HEK293 (cell line): ENCODE data around the gene CNOT4.

ENCODE experiments used
- CTCF ChIA-PET: fragments of 350-600 bp; formaldehyde crosslinking; extraction: SDS; loops from one replicate; lab custom pipeline; 2021; ENCODE audit warnings: antibody characterized with exemption; lab: Yijun Ruan, JAX
- POLR2A ChIA-PET: fragments of 300-600 bp; formaldehyde crosslinking; extraction: SDS; loops from one replicate; lab custom pipeline; 2020; ENCODE audit warnings: antibody characterized with exemption, inconsistent platforms; lab: Yijun Ruan, JAX
- H3K27ac ChIP-seq: fragments of 200-500 bp; sonication (Bioruptor generic); 2 replicates; pipeline ENCODE4 v1.5.1; 2014; ENCODE audit warnings: low read depth, low read length, control low read depth, inconsistent platforms; ENCODE audit errors: extremely low read depth
- H3K36me3 ChIP-seq, 2 experiments: fragments of 200-500 bp in 1 of 2; sonication (Bioruptor generic) in 1 of 2; 1 replicate in 1 of 2; 2 replicates in 1 of 2; pipeline ENCODE4 v1.5.1; 2014 to 2017; ENCODE audit warnings: inconsistent platforms in 2 of 2, low read length in 2 of 2; ENCODE audit not compliant: control insufficient read depth in 2 of 2, insufficient read depth in 1 of 2
- H3K4me1 ChIP-seq: fragments of 200-500 bp; sonication (Bioruptor generic); 2 replicates; pipeline ENCODE4 v1.5.1; 2014; ENCODE audit warnings: mild to moderate bottlenecking, low read length, inconsistent platforms; ENCODE audit not compliant: control insufficient read depth, insufficient read depth
- H3K4me3 ChIP-seq: 2 replicates; pipeline ENCODE4 v1.5.1; 2011; ENCODE audit warnings: low read depth, mild to moderate bottlenecking, control low read depth, low read length, moderate library complexity
- H3K9me3 ChIP-seq: fragments of 200-500 bp; sonication (Bioruptor generic); 2 replicates; pipeline ENCODE4 v1.5.1; 2014; ENCODE audit warnings: low read depth, low read length, inconsistent platforms; ENCODE audit not compliant: control insufficient read depth, insufficient read depth
- AEBP2 ChIP-seq: fragments of 450-650 bp; formaldehyde crosslinking; IDR thresholded peaks from 2 replicates; pipeline ENCODE4 v1.5.1; 2016; ENCODE audit warnings: missing biosample characterization, missing genetic modification characterization, borderline replicate concordance
- SALL2 ChIP-seq: fragments of 450-650 bp; formaldehyde crosslinking; IDR thresholded peaks from 2 replicates; pipeline ENCODE4 v1.5.0; 2017; ENCODE audit warnings: missing biosample characterization, mild to moderate bottlenecking, missing genetic modification characterization, borderline replicate concordance
- SETDB1 ChIP-seq: IDR thresholded peaks from one replicate; pipeline ENCODE4 v1.6.1; 2017; ENCODE audit warnings: mild to moderate bottlenecking, low read length, moderate library complexity, mixed read lengths; ENCODE audit not compliant: insufficient read length
- WT1 ChIP-seq: fragments of 450-650 bp; formaldehyde crosslinking; IDR thresholded peaks from 2 replicates; pipeline ENCODE4 v1.5.1; 2016; ENCODE audit warnings: missing biosample characterization, missing genetic modification characterization
- YY1 ChIP-seq: fragments of 450-650 bp; formaldehyde crosslinking; IDR thresholded peaks from 2 replicates; pipeline ENCODE4 v1.5.1; 2018; ENCODE audit warnings: missing biosample characterization, missing genetic modification characterization
- ZBTB44 ChIP-seq: fragments of 450-650 bp; IDR thresholded peaks from 2 replicates; pipeline ENCODE4 v1.5.1; 2018; ENCODE audit warnings: missing biosample characterization, mild to moderate bottlenecking, missing genetic modification characterization
- ZNF132 ChIP-seq: fragments of 450-650 bp; formaldehyde crosslinking; IDR thresholded peaks from 2 replicates; pipeline ENCODE4 v1.5.1; 2017; ENCODE audit warnings: missing biosample characterization, missing genetic modification characterization, borderline replicate concordance
- ZNF148 ChIP-seq: fragments of 450-650 bp; formaldehyde crosslinking; IDR thresholded peaks from 2 replicates; pipeline ENCODE4 v1.5.0; 2017; ENCODE audit warnings: missing biosample characterization, missing genetic modification characterization, borderline replicate concordance
- ZNF155 ChIP-seq: fragments of 450-650 bp; formaldehyde crosslinking; IDR thresholded peaks from 2 replicates; pipeline ENCODE4 v1.5.1; 2016; ENCODE audit warnings: missing biosample characterization, missing genetic modification characterization
- ZNF280C ChIP-seq: fragments of 450-650 bp; formaldehyde crosslinking; IDR thresholded peaks from 2 replicates; pipeline ENCODE4 v1.5.1; 2016; ENCODE audit warnings: missing biosample characterization, missing genetic modification characterization
- ZNF292 ChIP-seq: fragments of 450-650 bp; formaldehyde crosslinking; IDR thresholded peaks from 2 replicates; pipeline ENCODE4 v1.5.1; 2016; ENCODE audit warnings: low read depth, missing biosample characterization, missing genetic modification characterization, borderline replicate concordance
- ZNF362 ChIP-seq: fragments of 450-650 bp; formaldehyde crosslinking; IDR thresholded peaks from 2 replicates; pipeline ENCODE4 v1.5.1; 2016; ENCODE audit warnings: missing biosample characterization, missing genetic modification characterization
- ZNF423 ChIP-seq: fragments of 450-650 bp; formaldehyde crosslinking; IDR thresholded peaks from 2 replicates; pipeline ENCODE4 v1.5.1; 2016; ENCODE audit warnings: missing biosample characterization, missing genetic modification characterization
- ZNF449 ChIP-seq: fragments of 450-650 bp; formaldehyde crosslinking; IDR thresholded peaks from 2 replicates; pipeline ENCODE4 v1.5.1; 2017; ENCODE audit warnings: missing biosample characterization, mild to moderate bottlenecking, missing genetic modification characterization, moderate library complexity
- ZNF530 ChIP-seq: fragments of 450-650 bp; formaldehyde crosslinking; IDR thresholded peaks from 2 replicates; pipeline ENCODE4 v1.5.1; 2016; ENCODE audit warnings: low read depth, missing biosample characterization, missing genetic modification characterization
- ZNF544 ChIP-seq: fragments of 450-650 bp; formaldehyde crosslinking; IDR thresholded peaks from 2 replicates; pipeline ENCODE4 v1.5.0; 2017; ENCODE audit warnings: missing biosample characterization, missing genetic modification characterization
- ZNF692 ChIP-seq: fragments of 450-650 bp; formaldehyde crosslinking; IDR thresholded peaks from 2 replicates; pipeline ENCODE4 v1.5.1; 2016; ENCODE audit warnings: missing biosample characterization, missing genetic modification characterization
- ZNF701 ChIP-seq: fragments of 450-650 bp; formaldehyde crosslinking; IDR thresholded peaks from 2 replicates; pipeline ENCODE4 v1.5.1; 2016; ENCODE audit warnings: missing biosample characterization, missing genetic modification characterization
- ZNF785 ChIP-seq: fragments of 450-650 bp; formaldehyde crosslinking; IDR thresholded peaks from 2 replicates; pipeline ENCODE4 v1.5.1; 2016; ENCODE audit warnings: missing biosample characterization, missing genetic modification characterization
- ZSCAN30 ChIP-seq: fragments of 450-650 bp; IDR thresholded peaks from 2 replicates; pipeline ENCODE4 v1.5.1; 2018; ENCODE audit warnings: missing biosample characterization, mild to moderate bottlenecking, missing genetic modification characterization, moderate library complexity
- ZSCAN4 ChIP-seq: fragments of 450-650 bp; formaldehyde crosslinking; IDR thresholded peaks from 2 replicates; pipeline ENCODE4 v1.5.1; 2017; ENCODE audit warnings: missing biosample characterization, missing genetic modification characterization

The CNOT4 gene

GRCh38 chr7:135381369-135381768 is 128.5 kb downstream of the CNOT4 start (continued):
- TF ChIP-seq WT1 (tag by site-specific recombination) (no peak), ZNF362 (no peak)

GRCh38 chr7:135380351-135380750 is 129.6 kb downstream of the CNOT4 start:
- H3K27ac ChIP-seq = no peak overlapping the region
- POLR2A ChIA-PET = no interaction called here
- no peaks in the 10 kb centered on the region for H3K4me1 ChIP-seq
- TF ChIP-seq ZNF132 (no peak), ZNF692 (tag by site-specific recombination) (no peak), ZNF292 (no peak), YY1 (tag by site-specific recombination) (no peak), ZSCAN4 (tag by site-specific recombination) (no peak), ZNF423 (tag by site-specific recombination) (no peak), SETDB1 (no peak)
- H3K36me3 ChIP-seq = no peaks in the 10 kb centered on the region
- no peaks in the 10 kb centered on the region for H3K9me3 ChIP-seq
- H3K4me3 ChIP-seq = no peak overlapping the region
- CTCF ChIA-PET = no interaction called here

- Histone ChIP-seq H3K36me3 (no peaks in the 10 kb centered on the region), H3K4me3 (no peak overlapping the region), H3K27ac (no peak overlapping the region), H3K9me3 (no peaks in the 10 kb centered on the region), H3K4me1 (no peaks in the 10 kb centered on the region)
- POLR2A ChIA-PET = no interaction called here
- CTCF ChIA-PET = no interaction called here
- TF ChIP-seq ZNF280C (tag by site-specific recombination) (no peak), ZSCAN30 (tag by site-specific recombination) (no peak), ZNF544 (tag by site-specific recombination) (no peak), ZNF155 (no peak), AEBP2 (tag by site-specific recombination) (no peak), ZNF785 (no peak), ZNF530 (tag by site-specific recombination) (no peak), SALL2 (no peak), ZNF701 (tag by site-specific recombination) (no peak), ZNF449 (tag by site-specific recombination) (no peak), ZNF148 (tag by site-specific recombination) (no peak), ZBTB44 (tag by site-specific recombination) (no peak)
Observed at GRCh38 chr7:135377171-135377570, 132.7 kb downstream of the CNOT4 start.
